Fibroblast of villous mesenchyme (primary cell): Measurements from ENCODE around the gene KIAA0040. TPM values are rescaled to one million over a fixed set of nuclear protein-coding genes. Genes with fewer than 3 reads are reported as not detected.

Experiments used
- DNase-seq: peaks from one replicate; pipeline ENCODE4 v3.0.0-alpha.2; 2010; ENCODE audit warnings: low read depth
- H3K4me3 ChIP-seq: 2 replicates; pipeline ENCODE4 v1.5.1; 2011; ENCODE audit warnings: low read depth, mild to moderate bottlenecking, low read length
- total RNA-seq: library from RNA; depleted of rRNA; stranded (reverse); fragments of >200 nt; gene quantifications from 2 replicates; pipeline ENCODE4 v1.2.3, GENCODE V29; 2012
- TF ChIP-seq, protein P1 (sequence below): IDR thresholded peaks from 2 replicates; pipeline ENCODE4 v1.5.1; 2012; ENCODE audit warnings: low read depth, mild to moderate bottlenecking, low read length; ENCODE audit not compliant: insufficient read depth

Gene KIAA0040
- total RNA-seq, 1 donor, result under 0.01 TPM

- no peak overlapping the region for H3K4me3 ChIP-seq
- TF ChIP-seq, protein P1, sequence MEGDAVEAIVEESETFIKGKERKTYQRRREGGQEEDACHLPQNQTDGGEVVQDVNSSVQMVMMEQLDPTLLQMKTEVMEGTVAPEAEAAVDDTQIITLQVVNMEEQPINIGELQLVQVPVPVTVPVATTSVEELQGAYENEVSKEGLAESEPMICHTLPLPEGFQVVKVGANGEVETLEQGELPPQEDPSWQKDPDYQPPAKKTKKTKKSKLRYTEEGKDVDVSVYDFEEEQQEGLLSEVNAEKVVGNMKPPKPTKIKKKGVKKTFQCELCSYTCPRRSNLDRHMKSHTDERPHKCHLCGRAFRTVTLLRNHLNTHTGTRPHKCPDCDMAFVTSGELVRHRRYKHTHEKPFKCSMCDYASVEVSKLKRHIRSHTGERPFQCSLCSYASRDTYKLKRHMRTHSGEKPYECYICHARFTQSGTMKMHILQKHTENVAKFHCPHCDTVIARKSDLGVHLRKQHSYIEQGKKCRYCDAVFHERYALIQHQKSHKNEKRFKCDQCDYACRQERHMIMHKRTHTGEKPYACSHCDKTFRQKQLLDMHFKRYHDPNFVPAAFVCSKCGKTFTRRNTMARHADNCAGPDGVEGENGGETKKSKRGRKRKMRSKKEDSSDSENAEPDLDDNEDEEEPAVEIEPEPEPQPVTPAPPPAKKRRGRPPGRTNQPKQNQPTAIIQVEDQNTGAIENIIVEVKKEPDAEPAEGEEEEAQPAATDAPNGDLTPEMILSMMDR, result no peak
- no peak for DNase-seq
These were observed 19.0 kb downstream of the KIAA0040 start for GRCh38 chr1:175173531-175173930.

DNA sequence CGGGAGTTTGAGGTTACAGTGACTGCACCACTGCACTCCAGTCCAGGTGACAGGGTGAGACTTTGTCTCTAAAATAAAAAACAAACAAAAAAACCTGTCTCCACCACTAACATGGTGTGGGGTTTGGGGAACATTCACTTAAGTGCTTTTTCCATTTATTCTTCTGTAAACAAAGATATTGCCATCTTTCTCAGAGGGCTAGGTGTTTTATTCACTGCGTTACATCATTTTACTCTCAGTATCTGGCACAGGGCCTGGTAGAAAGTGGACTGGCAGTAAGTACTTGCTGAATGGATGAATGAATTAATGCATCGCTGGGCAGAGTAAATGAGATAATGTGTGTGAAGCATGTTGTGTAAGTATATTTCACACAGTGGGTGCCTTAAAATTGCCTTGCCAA is 20.1 kb downstream of the KIAA0040 start:
- DNase-seq, result no peak
- H3K4me3 ChIP-seq, result no peak overlapping the region
- TF ChIP-seq, protein P1, result no peak

- TF ChIP-seq, protein P1, result no peak
These were observed 21.3 kb downstream of the KIAA0040 start for GRCh38 chr1:175171036-175171913.

DNA sequence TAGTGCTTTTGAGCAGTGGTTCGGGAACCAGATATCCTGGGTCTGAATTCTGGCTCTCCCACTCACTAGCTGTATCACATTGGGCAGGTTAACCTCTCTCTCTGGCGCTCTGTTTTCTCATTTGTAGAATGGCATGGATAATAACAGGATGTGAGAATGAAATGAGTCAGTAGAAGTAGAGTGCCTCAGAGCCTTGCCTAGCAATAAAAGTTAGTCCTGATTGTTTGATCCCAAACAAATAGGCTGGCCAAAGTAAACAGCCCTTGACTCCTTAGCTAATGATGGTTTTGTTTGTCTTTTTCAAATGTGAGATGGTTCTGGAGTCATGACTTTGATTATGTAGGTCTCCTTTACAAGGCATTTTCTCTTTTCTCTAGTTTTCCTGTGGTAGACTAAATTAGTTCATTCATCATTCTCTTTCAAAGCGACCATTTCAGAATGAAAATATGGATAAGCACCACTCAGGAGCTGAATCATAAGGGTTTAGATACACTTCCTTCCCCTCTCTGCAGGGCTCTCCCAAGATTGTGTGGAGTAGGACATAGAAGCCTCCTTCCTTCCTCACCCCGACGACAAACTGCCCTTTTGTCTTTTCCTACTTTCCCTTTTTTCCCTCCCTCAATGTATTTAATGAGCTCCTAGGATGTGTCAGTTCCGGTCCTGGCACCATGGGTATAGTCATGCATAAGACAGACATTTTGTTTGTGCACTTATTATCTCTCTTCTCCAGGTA is 23.1 kb downstream of the KIAA0040 start:
- TF ChIP-seq, protein P1, result no peak
- H3K4me3 ChIP-seq, result no peak overlapping the region
- peak; percentile 11 for DNase-seq

More at GRCh38 chr1:175171036-175171913, 21.3 kb downstream of the KIAA0040 start:
- no peak for DNase-seq
- H3K4me3 ChIP-seq, result no peak overlapping the region

- TF ChIP-seq, protein P1, result no peak
These were observed 23.8 kb downstream of the KIAA0040 start for GRCh38 chr1:175168782-175169181.

GRCh38 chr1:175167861-175168260 is 24.7 kb downstream of the KIAA0040 start:
- H3K4me3 ChIP-seq, result no peak overlapping the region
- TF ChIP-seq, protein P1, result no peak
- no peak for DNase-seq

More at GRCh38 chr1:175168782-175169181, 23.8 kb downstream of the KIAA0040 start:
- H3K4me3 ChIP-seq, result no peak overlapping the region
- no peak for DNase-seq
